Natural killer cell (primary cell): Measurements from ENCODE around the gene MPL. TPM values are rescaled to one million over a fixed set of nuclear protein-coding genes. Genes with fewer than 3 reads are reported as not detected.

Experiments
- ATAC-seq, 3 donors: fragments of 150-1000 bp in 2 of 3; fragments of 200-7000 bp in 1 of 3; cut with Tn5 transposase; 1 replicate in 1 of 3; 2 replicates in 2 of 3; pipeline ENCODE4 v1.10.0; 2021; ENCODE audit warnings: mild to moderate bottlenecking in 2 of 3, moderate library complexity in 2 of 3
- DNase-seq, 2 donors: peaks; one replicate each; pipeline versions ENCODE4 v3.0.0 to v3.0.0-alpha.2; 2013 to 2021; ENCODE audit warnings: mixed read lengths in 1 of 2
- H3K27ac ChIP-seq: one replicate; pipeline ENCODE4 v1.5.1; 2013; ENCODE audit warnings: mild to moderate bottlenecking, low read length
- H3K27me3 ChIP-seq: one replicate; pipeline ENCODE4 v1.6.1; 2013; ENCODE audit warnings: low read length; ENCODE audit not compliant: control insufficient read depth, insufficient read depth
- H3K36me3 ChIP-seq: one replicate; pipeline ENCODE4 v1.6.1; 2013; ENCODE audit warnings: low read length; ENCODE audit not compliant: control insufficient read depth, insufficient read depth
- H3K4me1 ChIP-seq: one replicate; pipeline ENCODE4 v1.6.1; 2013; ENCODE audit warnings: low read length; ENCODE audit not compliant: control insufficient read depth, insufficient read depth
- H3K4me3 ChIP-seq: one replicate; pipeline ENCODE4 v1.5.1; 2013; ENCODE audit warnings: low read length
- H3K9me3 ChIP-seq: one replicate; pipeline ENCODE4 v1.6.1; 2013; ENCODE audit warnings: low read length; ENCODE audit not compliant: control insufficient read depth, insufficient read depth
- H3K27ac Mint-ChIP-seq, 2 donors: one replicate each; pipeline ENCODE4 v1.8.0; 2022; ENCODE audit warnings: mild to moderate bottlenecking in 2 of 2, mixed read lengths in 2 of 2, moderate library complexity in 1 of 2
- H3K27me3 Mint-ChIP-seq, 2 donors: one replicate each; pipeline ENCODE4 v1.8.0; 2022; ENCODE audit warnings: low read depth in 2 of 2, mixed read lengths in 2 of 2
- H3K36me3 Mint-ChIP-seq: one replicate; pipeline ENCODE4 v1.8.0; 2022; ENCODE audit warnings: mixed read lengths
- H3K4me1 Mint-ChIP-seq, 2 donors: one replicate each; pipeline ENCODE4 v1.8.0; 2022; ENCODE audit warnings: mixed read lengths in 2 of 2
- H3K4me3 Mint-ChIP-seq: one replicate; pipeline ENCODE4 v1.8.0; 2022; ENCODE audit warnings: mild to moderate bottlenecking, moderate library complexity, mixed read lengths
- H3K9me3 Mint-ChIP-seq, 2 donors: one replicate each; pipeline ENCODE4 v1.8.0; 2022; ENCODE audit warnings: mixed read lengths in 2 of 2
- CTCF ChIP-seq: fragments of 200-600 bp; IDR thresholded peaks from one replicate; pipeline ENCODE4 v1.8.0; 2022; ENCODE audit warnings: antibody characterized with exemption
- WGBS: methylation state at CpG from one replicate; pipeline ENCODE4 v1.1.7; 2013; ENCODE audit warnings: missing lambda C conversion rate; ENCODE audit not compliant: insufficient coverage; 5-methylcytosine and 5-hydroxymethylcytosine counted together
- intact Hi-C: fragments of 100-400 bp; cut with micrococcal nuclease; formaldehyde crosslinking; loops from one replicate; pipeline ENCODE4 v1.14.2; 2022
- total RNA-seq, 4 donors: library from RNA; stranded (reverse); fragments of 120-200 nt in 1 of 4; gene quantifications; one replicate each; pipeline versions ENCODE4 v1.2.3 to v1.2.4, GENCODE V29; 2013 to 2022

The MPL gene
- total RNA-seq: 1 to 10 TPM in 1 of 3 donors, under 1 TPM in 2; 0.43 to 1.7 (median 0.48) TPM
- 0.74 TPM for total RNA-seq (2013)

GRCh38 chr1:43337588-43337987 is at the start of gene MPL:
TSS of gene MPL (plus strand) at chr1:43337818. CDS start at chr1:43337849, 31 bp downstream.
- Mint-ChIP-seq H3K36me3 (no peaks in the 10 kb centered on the region), H3K27ac (no peak within 1 kb of the TSS), H3K4me1 (no peaks in the 10 kb centered on the region), H3K27me3 (no peaks in the 10 kb centered on the region), H3K4me3 (no peak within 1 kb of the TSS), H3K9me3 (no peaks in the 10 kb centered on the region)
- intact Hi-C loops: no loop called here
- H3K9me3 ChIP-seq: no peaks in the 10 kb centered on the region
- no peaks in the 10 kb centered on the region for H3K36me3 ChIP-seq
- TF ChIP-seq CTCF: no peak
- 45% methylated on average over 3 of the region's 3 CpGs for WGBS
- DNase-seq (no peak), ATAC-seq (no peak)
- H3K27me3 ChIP-seq: no peaks in the 10 kb centered on the region
- no peaks in the 10 kb centered on the region for H3K4me1 ChIP-seq
- no peak within 1 kb of the TSS for H3K4me3 ChIP-seq
- H3K27ac ChIP-seq: no peak within 1 kb of the TSS

- no peak for TF ChIP-seq CTCF
- WGBS: 92% methylated on average over 8 of the region's 9 CpGs
- no peak overlapping the region for H3K4me3 Mint-ChIP-seq
- no peaks in the 10 kb centered on the region for H3K9me3 Mint-ChIP-seq
- DNase-seq (no peak), ATAC-seq (no peak)
- Histone ChIP-seq H3K9me3 (no peaks in the 10 kb centered on the region), H3K4me1 (no peaks in the 10 kb centered on the region), H3K27me3 (no peaks in the 10 kb centered on the region), H3K27ac (no peak overlapping the region), H3K4me3 (no peak overlapping the region), H3K36me3 (no peaks in the 10 kb centered on the region)
- H3K27ac Mint-ChIP-seq: no peak overlapping the region
- peaks cover 0 to 5% of the 10 kb centered on the region in 2 donors for H3K4me1 Mint-ChIP-seq
- intact Hi-C loops: no loop called here
- peaks cover 0 to 3% of the 10 kb centered on the region in 2 donors for H3K27me3 Mint-ChIP-seq
- H3K36me3 Mint-ChIP-seq: no peaks in the 10 kb centered on the region
These were observed 49.4 kb upstream of the MPL start for GRCh38 chr1:43288058-43288784.

- ATAC-seq: no peak
- peaks cover 0 to 5% of the 10 kb centered on the region in 2 donors for H3K4me1 Mint-ChIP-seq
These were observed 48.6 kb upstream of the MPL start for GRCh38 chr1:43288785-43289706.

More at GRCh38 chr1:43288785-43289706, 48.6 kb upstream of the MPL start:
- Mint-ChIP-seq H3K9me3 (no peaks in the 10 kb centered on the region), H3K36me3 (no peaks in the 10 kb centered on the region), H3K27me3 (peaks cover 0 to 3% of the 10 kb centered on the region in 2 donors), H3K4me3 (no peak overlapping the region), H3K27ac (no peak overlapping the region)
- no peak for TF ChIP-seq CTCF
- WGBS: 90% methylated on average over 12 of the region's 12 CpGs
- no peaks in the 10 kb centered on the region for H3K9me3 ChIP-seq
- H3K27ac ChIP-seq: no peak overlapping the region
- no peaks in the 10 kb centered on the region for H3K27me3 ChIP-seq
- H3K4me3 ChIP-seq: no peak overlapping the region
- DNase-seq: no peak
- intact Hi-C loops: no loop called here
- no peaks in the 10 kb centered on the region for H3K4me1 ChIP-seq
- no peaks in the 10 kb centered on the region for H3K36me3 ChIP-seq
